Posterior cingulate gyrus (tissue), 11 donors: Measurements from ENCODE around the gene MSN.
"Not testable (repeated sequence)": the region's sequence is repeated elsewhere in the genome, so short reads cannot be mapped to it uniquely, and the experiment has no call there.

Source experiments
- DNase-seq, 10 donors: peaks; one replicate each; pipeline versions ENCODE4 v3.0.0 to v3.0.0-alpha.2; 2020 to 2021; ENCODE audit warnings: mixed read lengths in 3 of 10
- intact Hi-C: fragments of 100-400 bp; cut with DNase I; formaldehyde crosslinking; loops from one replicate; pipeline ENCODE4 v1.15.1; 2023

Gene MSN

GRCh38 chrX:65707151-65707550 lies 39.7 kb downstream of the MSN start:
- intact Hi-C loops: no loop called here
- no peak for DNase-seq

GRCh38 chrX:65712005-65712806 lies 44.8 kb downstream of the MSN start:
- intact Hi-C loops: no loop called here
- no peak for DNase-seq

- no peak for DNase-seq
- intact Hi-C loops: no loop called here
Observed at GRCh38 chrX:65718538-65718937, 51.1 kb downstream of the MSN start.

- intact Hi-C loops: no loop called here
- no peak for DNase-seq
Observed at GRCh38 chrX:65720381-65720964, 53.0 kb downstream of the MSN start.

- no peak for DNase-seq
- intact Hi-C loops: no loop called here
Observed at GRCh38 chrX:65723706-65724105, 56.3 kb downstream of the MSN start.

GRCh38 chrX:65726715-65727114 lies 59.3 kb downstream of the MSN start:
- intact Hi-C loops: no loop called here
- peak in 1 of 10 donors; percentile 8 for DNase-seq

- intact Hi-C loops: no loop called here
- DNase-seq: no peak
Observed at GRCh38 chrX:65731684-65732289, 64.3 kb downstream of the MSN start.

GRCh38 chrX:65740909-65741308 lies 73.5 kb downstream of the MSN start:
- intact Hi-C loops: no loop called here
- no peak for DNase-seq

GRCh38 chrX:65741823-65742222 lies 74.4 kb downstream of the MSN start:
- no peak for DNase-seq
- intact Hi-C loops: no loop called here

- intact Hi-C loops: no loop called here
Observed at GRCh38 chrX:65744965-65745364, 77.5 kb downstream of the MSN start.

GRCh38 chrX:65745427-65745826 lies 78.0 kb downstream of the MSN start:
- DNase-seq: no peak
- intact Hi-C loops: no loop called here

More at GRCh38 chrX:65744965-65745364, 77.5 kb downstream of the MSN start:
- DNase-seq: no peak

GRCh38 chrX:65745992-65746391 lies 78.5 kb downstream of the MSN start:
- no peak for DNase-seq

GRCh38 chrX:65750674-65751469 lies 83.4 kb downstream of the MSN start:
- DNase-seq: no peak
- intact Hi-C loops: no loop called here

More at GRCh38 chrX:65745992-65746391, 78.5 kb downstream of the MSN start:
- intact Hi-C loops: no loop called here

- DNase-seq: no peak
- intact Hi-C loops: no loop called here
Observed at GRCh38 chrX:65751519-65751918, 84.1 kb downstream of the MSN start.

- intact Hi-C loops: no loop called here
- no peak for DNase-seq
Observed at GRCh38 chrX:65752294-65752693, 84.8 kb downstream of the MSN start.

- intact Hi-C loops: no loop called here
- no peak for DNase-seq
Observed at GRCh38 chrX:65755786-65756185, 88.3 kb downstream of the MSN start.

GRCh38 chrX:65757943-65758342 lies 90.5 kb downstream of the MSN start:
- no peak for DNase-seq
- intact Hi-C loops: no loop called here

- intact Hi-C loops: no loop called here
- no peak for DNase-seq
Observed at GRCh38 chrX:65758505-65758904, 91.1 kb downstream of the MSN start.

GRCh38 chrX:65759525-65759924 lies 92.1 kb downstream of the MSN start:
- intact Hi-C loops: not testable (repeated sequence)

GRCh38 chrX:65769564-65770292 lies 102.3 kb downstream of the MSN start:
- intact Hi-C loops: no loop called here

More at GRCh38 chrX:65759525-65759924, 92.1 kb downstream of the MSN start:
- not testable (repeated sequence) for DNase-seq

More at GRCh38 chrX:65769564-65770292, 102.3 kb downstream of the MSN start:
- DNase-seq: no peak
